Embryonic facial prominence (tissue), 1 donor: ENCODE results near the gene DHX29.

Experiments used
- DNase-seq: peaks from one replicate; pipeline ENCODE4 v3.0.0-alpha.2; 2016; ENCODE audit errors: extremely low spot score

Gene DHX29

DNA sequence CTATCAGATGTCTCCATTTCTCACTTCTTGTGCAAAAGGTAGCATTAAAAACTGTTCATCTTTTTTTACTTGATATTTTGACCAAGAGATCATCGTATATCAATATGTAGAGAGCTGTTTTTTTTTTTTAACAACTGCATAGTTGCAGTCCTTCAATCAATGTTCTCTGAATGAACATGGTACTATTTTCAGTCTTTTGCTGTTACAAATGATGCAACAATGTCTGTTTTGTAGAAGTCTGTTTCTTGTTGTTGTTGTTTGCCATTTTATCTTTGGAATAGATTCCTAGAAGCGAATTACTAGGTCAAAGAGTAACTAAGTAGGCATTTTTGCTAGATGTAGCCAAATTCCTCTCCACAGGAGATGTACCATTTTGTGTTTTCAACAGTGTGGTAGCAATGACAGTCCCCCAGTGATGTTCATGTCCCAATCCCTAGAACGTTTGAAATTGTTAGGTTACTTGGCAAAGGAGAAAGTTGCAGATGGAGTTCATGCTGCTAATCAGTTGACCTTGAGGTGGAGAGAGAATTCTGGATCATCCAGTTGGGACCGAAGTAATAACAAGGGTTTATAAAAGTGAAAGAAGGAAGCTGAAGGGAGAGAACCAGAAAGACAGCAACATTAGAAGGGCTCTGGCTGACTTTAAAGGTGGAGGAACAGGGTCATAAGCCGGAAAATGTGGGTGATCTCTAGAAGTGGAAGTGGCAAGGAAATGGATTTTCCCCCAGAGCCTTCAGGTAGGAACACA is 6.5 kb upstream of the DHX29 start:
- no peak for DNase-seq

DNA sequence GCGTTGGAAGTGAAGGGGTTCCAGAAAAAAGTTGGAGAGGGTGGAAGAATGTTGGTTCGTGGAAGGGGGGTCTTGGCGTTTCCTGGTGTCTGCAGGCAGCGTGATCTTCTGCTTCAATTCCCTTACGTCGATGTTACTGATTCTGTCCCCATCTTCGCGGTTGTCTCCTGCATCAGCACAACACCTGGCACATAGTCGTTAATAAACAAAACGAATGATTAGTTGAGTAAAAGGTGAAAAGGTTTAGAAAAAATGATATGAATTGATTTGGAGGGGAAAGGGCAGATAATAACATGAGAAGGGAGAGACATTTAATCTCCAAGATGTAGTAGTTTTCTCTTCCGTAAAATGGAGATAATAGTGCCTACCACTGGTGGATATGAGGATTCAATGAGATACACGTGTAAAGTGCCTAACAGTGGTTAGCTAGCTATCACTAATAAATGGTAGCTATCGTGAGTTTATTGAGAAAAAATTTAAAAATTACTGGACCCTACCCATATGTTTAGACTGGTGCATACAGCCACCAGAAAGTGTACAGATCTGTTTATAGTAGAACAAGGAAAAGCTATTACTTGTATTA is 851 bp upstream of the DHX29 start:
- DNase-seq: no peak

DNA sequence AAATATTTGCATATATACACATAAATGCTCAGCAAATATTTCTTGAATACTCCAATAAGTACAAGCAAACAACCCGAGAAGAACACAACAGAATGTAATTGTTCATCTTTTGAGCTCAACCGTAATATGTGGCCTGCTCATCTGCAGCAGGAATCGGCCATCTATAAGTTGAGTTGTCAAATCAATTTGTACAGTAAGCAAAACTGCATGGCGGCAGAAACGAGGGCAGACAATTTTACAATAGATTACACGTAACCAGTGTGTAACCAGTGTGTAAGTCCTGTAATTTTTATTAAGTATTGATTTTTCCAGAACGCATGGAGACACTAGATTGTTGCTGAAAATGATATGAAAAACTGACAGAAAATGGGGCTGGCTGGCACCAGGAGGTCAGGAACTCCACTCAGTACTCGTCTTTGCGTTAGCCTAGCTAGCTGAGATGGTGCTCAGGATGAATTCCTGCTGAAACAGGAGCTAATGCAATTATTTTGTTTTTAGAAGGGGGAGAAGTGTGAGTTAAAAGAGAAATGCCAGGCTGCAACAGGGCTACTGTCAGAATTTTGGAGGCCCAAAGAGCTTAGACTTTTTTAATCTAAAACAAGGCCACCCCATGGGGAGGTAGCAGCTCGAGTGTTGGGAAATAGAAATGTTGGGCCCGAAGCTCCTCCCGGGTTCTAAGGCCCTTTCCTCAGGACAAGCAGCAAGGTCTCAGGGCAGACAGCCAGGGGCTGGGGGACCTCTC is 682 bp downstream of the DHX29 start:
- DNase-seq: no peak

DNA sequence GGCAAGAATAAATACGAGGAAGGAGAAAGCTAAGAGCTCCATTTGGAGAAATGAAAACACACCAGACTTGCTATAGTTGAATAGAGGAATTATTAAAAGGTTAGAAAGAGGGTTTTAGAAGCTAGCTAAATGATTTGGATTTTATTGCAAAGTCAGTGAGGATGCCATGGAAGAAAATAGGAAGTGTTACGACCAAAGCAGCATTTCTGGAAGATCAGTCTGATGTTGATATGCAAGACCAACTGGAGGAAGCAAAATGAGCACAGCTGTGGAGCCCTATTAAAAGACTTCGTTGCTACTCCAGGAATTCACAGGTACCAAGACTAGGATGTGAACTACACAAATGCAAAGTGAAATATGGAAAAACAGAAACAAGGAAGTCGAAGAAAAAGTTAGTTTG is 2.1 kb downstream of the DHX29 start:
- no peak for DNase-seq

DNA sequence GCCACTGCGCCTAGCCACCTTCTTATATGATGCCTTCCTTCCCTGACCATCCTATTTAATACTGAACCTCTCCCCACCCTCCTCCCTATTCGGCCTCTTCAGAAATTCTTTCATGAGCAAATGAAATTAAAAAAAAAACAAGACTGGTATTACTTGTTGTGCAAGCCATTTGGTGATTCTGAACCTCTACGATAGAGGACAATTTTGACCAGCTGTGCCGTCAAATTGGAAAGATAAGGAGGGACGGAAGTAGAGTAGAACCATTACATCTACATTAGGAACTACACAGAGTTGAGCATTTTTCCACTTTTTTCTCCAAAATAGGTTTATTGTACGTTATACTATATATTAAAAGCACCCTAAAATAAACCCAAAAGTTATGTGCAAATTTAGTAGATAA is 2.9 kb downstream of the DHX29 start:
- no peak for DNase-seq

DNA sequence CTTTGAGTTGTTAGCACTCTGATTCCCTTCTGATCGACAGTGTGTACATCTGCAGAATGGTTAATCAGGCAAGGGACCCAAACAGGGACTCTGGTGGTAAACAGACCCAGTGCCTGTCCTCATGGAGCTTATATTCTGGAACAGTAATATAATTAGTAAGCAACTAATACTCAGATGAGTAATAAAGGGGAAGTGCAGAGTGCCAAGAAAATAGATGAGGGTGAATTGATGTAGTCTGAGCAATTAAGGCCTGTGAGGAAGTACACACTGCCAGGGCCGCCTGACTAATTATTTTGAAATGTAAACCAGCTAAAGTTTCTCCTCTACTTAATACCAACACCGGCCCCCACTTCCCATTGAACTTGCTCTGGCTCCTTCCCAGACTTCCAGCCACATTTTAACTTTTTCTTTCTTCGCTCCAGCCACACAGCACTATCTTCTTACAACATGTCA is 4.2 kb downstream of the DHX29 start:
- DNase-seq: no peak

DNA sequence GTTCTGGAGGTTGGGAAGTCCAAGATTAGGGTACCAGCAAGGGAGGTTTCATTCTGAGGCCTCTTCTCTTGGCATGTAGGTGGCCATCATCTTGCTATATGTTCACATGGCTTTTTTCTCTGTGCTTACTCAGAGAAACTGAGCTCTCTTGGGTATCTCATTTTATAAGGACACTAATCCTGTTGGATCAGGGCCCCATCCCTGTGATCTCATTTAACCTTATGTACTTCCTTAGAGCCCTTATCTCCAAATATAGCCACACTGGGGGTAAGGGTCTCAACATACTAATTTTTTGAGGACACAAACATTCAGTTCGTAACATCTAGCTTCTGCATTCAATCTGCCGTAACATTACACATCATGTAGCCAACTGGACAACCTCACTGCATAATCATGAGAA is 6.6 kb downstream of the DHX29 start:
- no peak for DNase-seq

DNA sequence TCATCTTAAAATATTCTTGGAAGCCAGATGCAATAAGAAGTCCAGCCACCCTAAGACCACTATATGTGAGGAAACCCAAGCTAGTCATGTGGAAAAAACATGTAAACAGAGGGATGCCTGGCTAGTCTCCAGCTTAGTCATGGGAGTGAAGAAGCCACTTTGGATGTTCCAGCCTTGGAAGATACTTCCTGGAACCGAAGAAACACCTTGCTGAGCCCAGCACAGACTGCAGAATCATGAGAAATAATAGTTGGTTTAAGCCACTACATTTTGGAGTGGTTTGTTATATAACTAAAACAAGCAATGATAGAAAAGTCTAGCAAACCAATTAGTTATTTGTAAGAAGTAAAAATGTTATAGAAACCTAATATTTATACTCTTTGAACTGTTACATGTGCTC is 12.6 kb downstream of the DHX29 start:
- no peak for DNase-seq

DNA sequence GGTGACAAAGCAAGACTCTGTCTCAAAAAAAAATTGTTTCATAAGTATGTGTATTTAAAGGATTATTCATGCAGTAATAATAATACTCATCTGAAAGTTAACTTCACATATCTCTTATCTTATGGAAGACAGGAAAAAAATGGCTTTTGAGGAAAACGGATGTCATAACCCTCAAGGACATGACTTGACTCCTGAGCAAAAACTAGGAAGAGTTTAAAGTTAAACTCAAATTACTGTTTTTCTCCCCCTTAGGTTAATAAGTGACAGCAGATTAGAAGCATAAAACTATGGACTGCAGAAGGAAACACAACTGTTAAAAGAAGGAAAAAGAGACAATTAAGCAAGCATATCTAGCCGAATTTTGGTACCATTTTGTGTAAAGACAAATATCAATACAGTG is 16.5 kb downstream of the DHX29 start:
- DNase-seq: no peak

DNA sequence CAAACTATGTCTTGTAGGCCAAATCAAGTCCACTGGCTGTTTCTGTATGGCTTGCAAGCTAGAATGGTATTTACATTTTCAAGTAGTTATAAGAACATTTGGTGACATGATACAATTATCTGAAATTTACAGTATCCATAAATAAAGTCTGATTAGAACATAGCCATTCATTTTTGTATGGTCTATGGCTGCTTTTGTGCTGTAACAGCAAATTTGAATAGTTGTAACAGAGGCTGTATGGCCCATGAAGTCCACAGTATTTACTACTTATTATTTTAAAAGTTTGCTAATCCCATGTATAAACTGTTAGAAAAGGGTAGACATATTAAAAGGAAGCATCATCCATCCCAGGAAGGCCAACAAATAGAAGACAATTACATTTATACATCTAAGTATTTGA is 17.7 kb downstream of the DHX29 start:
- no peak for DNase-seq

DNA sequence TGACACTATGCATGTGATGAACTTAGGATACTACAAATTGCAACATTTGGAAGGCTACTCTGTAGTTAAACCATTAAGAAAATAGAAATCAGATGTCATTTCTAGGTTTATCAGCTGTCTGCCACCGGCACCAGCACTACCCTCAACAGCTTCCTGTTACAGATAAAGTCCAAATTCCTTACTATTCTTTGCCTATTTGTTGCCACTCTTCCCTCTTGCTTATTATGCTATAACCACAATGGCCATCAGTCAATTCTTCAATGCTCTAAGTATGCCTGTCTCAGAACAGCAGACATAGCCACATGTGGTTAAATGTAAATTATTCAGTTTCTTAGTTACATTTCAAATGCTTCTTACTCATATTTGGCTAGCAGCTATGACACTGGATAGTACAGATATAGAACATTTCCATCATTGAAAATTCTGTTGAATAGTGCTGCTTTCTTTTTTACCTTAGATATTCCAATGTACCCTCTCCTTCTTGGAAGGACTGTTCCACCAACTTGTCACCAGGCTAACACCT is 21.0 kb downstream of the DHX29 start:
- DNase-seq: no peak

DNA sequence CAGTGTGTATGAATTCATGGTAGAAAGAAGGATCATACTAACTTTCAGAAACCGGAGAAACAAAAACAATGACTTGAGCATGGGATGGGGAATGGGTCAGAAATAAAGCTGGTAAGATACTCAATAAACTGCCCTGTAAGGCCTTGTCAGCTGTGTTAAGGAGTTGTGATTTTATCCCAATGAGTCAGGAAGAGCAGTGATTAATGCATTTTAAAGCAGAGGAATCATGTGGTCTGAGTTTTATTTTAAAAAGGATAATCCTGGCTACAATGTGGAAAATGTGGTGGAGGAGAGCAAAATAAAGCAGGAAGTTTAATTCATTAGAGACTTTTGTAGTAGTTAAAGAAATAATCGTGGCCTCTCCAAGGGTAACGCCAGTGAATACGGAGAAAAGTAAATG is 28.7 kb downstream of the DHX29 start:
- no peak for DNase-seq

DNA sequence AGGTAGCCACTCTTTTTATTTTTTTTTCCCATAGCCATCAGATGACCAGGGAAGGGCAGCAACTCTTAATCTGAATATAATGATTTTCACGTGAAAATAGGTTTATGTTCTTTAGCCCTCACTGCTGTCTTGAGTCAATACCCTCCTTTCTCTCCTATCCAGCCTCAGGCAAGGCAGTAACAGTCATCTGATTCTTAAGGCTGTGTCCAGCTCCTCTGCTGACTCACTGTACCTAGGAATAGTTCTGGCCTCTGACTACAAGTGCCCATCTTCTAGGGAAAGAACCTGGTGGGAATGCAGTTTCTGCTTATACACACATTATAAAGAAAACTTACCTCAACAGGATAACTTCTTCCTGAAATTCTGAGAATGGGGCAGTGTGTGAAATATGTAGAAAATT is 30.7 kb downstream of the DHX29 start:
- no peak for DNase-seq

DNA sequence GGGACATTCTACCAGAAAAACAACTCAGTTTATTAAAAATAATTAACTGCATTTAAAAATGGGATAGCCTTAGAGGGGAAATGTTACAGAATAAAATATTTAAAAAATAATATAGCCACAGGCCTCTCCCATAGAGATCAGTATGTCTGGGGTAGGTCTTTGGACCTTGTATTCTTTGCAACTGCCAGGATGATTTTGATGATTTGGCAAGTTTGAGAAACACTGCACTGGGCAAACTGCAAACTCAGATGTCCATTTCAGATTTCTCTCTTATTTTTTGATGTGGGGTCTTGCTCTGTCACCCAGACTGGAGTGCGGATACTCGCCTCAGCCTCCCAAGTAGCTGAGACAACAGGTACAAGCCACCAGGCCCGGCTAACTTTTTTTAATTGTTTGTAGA is 49.2 kb downstream of the DHX29 start:
- no peak for DNase-seq

DNA sequence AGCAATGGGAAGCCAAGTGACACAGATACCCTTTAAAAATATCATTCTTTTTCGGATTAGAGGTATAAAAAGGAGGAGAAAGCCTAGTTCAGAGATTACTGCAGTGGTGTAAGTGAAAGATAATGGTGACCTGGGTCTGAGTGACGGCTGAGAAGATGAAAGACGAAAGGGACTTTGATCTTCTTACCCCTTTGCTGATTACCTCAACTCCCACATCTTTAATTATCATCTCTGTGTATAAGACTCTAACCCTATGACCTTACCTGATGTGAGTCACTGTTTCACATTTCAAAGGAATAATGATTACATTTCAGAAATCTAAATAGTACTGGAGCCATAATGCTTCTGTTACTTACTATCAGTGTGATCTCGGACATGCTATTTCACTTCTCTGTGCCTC is 52.7 kb downstream of the DHX29 start:
- no peak for DNase-seq

DNA sequence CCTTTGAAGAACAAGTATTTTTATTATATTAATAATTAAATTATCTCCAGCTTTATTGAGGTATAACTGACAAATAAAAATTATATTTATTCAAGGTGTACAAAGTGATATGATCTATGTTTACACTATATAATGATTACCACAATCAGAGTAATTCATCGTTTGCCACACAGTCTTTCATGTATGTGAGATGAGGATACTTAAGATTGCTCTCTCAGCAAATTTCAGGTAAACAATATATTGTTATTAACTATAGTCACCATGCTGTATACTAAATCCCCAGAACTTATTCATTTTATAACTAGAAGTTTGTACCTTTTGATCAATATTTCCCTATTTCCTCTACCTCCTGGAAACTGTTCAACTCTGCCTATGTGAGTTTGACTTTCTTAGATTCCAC is 57.4 kb downstream of the DHX29 start:
- DNase-seq: no peak

DNA sequence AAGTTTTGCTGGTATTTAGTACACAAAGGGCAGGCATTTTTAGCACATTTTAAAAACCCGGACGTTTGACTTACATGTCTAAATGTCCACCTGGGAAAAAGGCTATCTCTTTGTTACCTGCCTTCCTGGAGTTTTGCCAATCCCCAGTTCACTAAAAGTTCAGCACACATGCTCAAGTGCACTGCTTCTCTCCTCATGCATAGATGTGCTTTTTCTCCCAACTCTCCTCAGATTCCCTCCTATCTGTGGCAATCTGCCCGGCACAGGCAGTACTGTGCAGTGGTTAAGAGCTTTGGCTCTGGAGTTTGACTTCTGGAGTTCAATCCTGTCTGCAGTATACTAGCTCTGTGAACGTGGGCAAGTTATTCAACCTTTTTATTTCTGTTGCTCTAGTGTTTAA is 65.7 kb downstream of the DHX29 start:
- no peak for DNase-seq

DNA sequence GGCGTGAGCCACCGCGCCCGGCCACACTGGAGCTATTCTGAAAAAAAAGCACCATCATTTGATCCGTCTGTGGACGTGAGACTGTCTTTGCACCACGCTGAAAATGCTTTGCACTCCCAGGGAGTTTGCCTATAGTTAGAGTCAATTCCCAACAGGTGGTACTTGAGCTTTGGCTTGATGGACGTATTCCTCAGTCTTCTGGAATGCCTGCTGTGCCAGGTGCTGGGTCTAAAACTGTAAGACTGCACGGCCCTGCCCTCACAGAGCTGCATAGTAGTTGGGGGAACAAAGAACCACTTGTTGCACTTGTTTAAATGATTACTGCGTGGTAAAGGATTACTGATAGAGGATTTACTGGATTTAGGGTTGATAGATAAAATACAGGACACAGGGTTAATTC is 70.7 kb downstream of the DHX29 start:
- DNase-seq: no peak

DNA sequence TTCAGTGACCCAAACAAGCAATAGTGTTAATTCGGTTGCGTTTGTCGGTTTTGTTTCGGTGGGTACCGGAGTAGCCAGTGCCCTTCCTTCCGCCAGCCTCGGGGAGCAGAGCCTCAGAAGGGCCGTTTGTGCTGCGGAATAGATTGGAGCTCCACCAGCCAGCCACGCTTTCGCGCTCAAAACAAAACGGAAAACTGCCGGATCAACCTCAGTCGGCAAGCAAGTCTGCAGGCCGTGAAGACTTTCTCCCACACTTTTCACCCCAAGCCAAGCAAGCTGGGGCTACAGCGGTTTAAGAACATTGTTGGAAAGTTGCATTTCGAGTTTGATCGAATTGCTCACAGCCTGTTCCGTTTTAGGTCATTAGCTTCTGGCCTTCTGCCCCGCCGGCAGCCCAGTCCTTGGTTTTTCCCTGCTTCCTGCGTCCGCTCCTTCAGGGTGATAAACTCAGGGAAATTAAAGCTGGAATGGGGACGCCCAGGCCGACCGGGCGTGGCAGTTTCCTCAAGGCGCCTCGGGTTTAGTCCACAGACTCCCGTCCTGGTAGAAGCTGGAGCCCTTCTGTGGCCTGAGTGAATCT is 73.3 kb downstream of the DHX29 start:
- no peak for DNase-seq

DNA sequence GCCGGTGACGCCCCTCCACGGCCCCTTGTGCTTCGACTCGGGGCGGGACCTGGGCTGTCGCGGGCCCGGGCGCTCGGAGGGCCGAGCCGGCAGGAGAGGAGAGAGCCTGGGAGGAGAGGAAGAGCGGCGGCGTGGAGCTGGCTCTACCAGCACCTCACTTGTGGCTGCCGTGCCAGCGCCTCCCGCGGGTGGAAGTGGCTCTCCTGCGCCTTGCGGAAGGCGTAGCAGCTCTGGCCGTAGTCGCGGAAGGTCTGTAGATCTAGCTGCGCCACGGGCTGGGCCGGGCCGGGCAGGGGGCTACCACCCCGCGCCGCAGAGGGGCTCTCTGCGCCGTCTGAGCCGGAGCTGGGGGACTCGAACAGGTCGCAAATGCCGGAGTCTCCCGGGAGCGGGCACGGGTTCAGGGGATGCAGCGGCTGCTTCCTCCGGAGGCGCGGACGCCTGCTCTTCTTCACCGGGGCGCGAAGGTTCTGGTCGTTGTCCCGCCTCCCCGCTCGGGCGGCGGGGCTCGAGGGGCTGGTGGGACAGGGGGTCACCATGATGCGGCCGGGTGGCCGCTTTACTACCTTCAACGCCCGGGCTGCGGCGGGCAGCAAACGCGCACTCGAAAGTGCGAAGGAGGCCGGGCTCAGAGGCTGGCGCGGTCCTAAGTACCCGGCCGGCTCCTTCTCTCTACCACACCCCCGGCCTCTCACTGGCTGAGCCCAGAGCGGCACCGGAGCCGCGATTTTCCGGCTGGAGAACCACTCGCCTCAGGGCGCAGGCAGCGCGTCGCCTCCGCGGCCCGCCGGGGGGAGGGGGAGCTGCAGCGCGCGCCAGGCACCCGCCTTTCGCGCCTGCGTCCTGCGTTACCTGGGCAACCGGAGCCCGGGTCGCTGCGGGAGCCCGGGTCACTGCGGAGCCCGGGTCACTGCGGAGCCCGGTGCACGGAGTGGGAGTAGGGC is 74.2 kb downstream of the DHX29 start, which contains the start of gene CCNO:
TSS of gene CCNO (minus strand) at position 624 of the 944 bp plus-strand sequence. CDS start at position 539, 85 bp downstream.
- DNase-seq: no peak

DNA sequence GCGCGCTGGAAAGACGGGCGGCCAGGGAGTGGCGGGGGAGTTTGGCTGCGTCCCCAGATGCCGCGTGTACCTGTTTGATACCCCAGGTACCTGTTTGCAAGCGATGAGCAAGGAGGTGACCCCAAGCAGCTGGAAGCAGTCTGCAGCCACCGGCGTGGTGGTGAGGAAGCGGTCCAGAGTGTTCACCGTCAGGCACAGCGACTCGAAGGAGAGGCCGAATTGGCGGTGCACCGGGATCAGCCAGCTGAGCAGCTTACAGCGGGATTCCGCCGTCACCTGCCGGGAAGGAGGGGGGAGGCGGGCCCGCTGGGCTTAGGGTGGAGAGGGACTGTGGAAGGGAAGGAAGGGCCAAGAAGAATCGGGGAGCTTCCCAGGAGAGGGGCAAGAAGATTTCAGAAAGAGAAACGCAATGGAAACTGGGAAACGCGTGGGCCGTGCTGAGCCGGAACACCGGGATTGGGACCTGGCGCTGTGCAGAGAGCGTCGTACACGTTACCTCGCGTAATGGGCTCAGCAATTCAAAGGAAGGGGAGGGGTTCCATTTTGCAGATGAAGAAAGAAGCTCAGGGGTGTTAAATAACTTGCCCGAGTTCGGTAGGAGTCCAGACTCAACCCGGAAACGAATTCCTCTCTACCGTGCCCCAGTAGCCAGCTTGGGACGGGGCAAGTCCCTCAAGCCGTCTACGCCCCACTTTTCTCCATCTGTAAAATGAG is 75.1 kb downstream of the DHX29 start:
- no peak for DNase-seq
